ENCODE data around the gene ARRDC2. TPM values are rescaled to one million over a fixed set of nuclear protein-coding genes. Genes with fewer than 3 reads are reported as not detected.

ARRDC2 gene
- total and polyA plus RNA-seq, 10 of the 15 experiments (the other 5 are each of a cell fraction or from before 2014, with no cell fraction given): 0.48 to 10.1 (median 4.8) TPM

- ChIA-PET POLR2A (interaction anchor here (0.7 to 1.1 kb wide), 2 partner anchors 19 to 463 kb away, joined by 3 to 4 read pairs; no protein-coding TSS in a partner anchor), SMC1A (ENCODE audit: uncharacterized antibody, unreplicated experiment) (interaction anchor here (1.4 kb wide), 1 partner anchor 13 kb away, joined by 3 read pairs; no protein-coding TSS in a partner anchor), CTCF (interaction anchor here (0.6 to 1.2 kb wide), 3 partner anchors 9 to 147 kb away, joined by 3 to 4 read pairs (median 4); no protein-coding TSS in a partner anchor), RAD21 (ENCODE audit: unreplicated experiment) (no interaction called here)
- DNase-seq (ENCODE audit: low read depth, low spot score) (no peak), ATAC-seq (no peak), FAIRE-seq (no peak)
- Histone ChIP-seq H3K9ac (ENCODE audit: control insufficient read depth, insufficient read depth, low read length) (no peak within 1 kb of the TSS), H4K20me1 (ENCODE audit: control insufficient read depth, insufficient read depth) (no peaks in the 10 kb centered on the region), H3K36me3 (ENCODE audit: control insufficient read depth in 2 of 2, insufficient read depth in 2 of 2, low read length in 1 of 2) (no peaks in the 10 kb centered on the region), H3K79me2 (ENCODE audit: control insufficient read depth, insufficient read depth, low read length) (no peaks in the 10 kb centered on the region), H3K27me3 (replicated peaks in 1 of 2; ENCODE audit: control insufficient read depth in 2 of 2, insufficient read depth in 2 of 2, low read length in 1 of 2) (peaks cover 4 to 11% of the 10 kb centered on the region in 2 experiments), H3K4me1 (ENCODE audit: control insufficient read depth, insufficient read depth, low read length) (no peaks in the 10 kb centered on the region), H3K9me3 (replicated peaks; ENCODE audit: control insufficient read depth, insufficient read depth, low read length) (no peaks in the 10 kb centered on the region), H3K27ac (ENCODE audit: control insufficient read depth, insufficient read depth) (no peak within 1 kb of the TSS), H3K4me3 (no peak within 1 kb of the TSS), H2AFZ (ENCODE audit: control insufficient read depth, low read depth, low read length) (no peak within 1 kb of the TSS), H3K4me2 (ENCODE audit: control insufficient read depth, insufficient read depth) (no peak within 1 kb of the TSS)
- intact Hi-C loops (cut with micrococcal nuclease; ENCODE audit: unreplicated experiment): no loop called here
- 13% methylated on average over 19 of the region's 59 CpGs for WGBS (ENCODE audit: insufficient coverage, insufficient replicate concordance, low lambda C conversion rate, missing lambda C conversion rate)
- in situ Hi-C loops (cut with MboI): no loop called here
- no TSS peak for BruUV-seq (replicated peaks)
- no peak for TF ChIP-seq RELA (IDR thresholded peaks at IDR 0.05; ENCODE audit: borderline replicate concordance, partially characterized antibody)
Measured at GRCh38 chr19:17966550-17967256, 41.3 kb upstream of the ARRDC2 start, which contains the start of gene KCNN1. Gene KCNN1 (plus strand): TSS chr19:17967107. CDS start chr19:17973889, 6,782 bp downstream.

GRCh38 chr19:17967257-17968051 lies 40.5 kb upstream of the ARRDC2 start:
- no TSS peak for BruUV-seq (replicated peaks)
- no peak overlapping the region for H3K4me3 ChIP-seq
- ChIA-PET POLR2A (no interaction called here), CTCF (interaction anchor here (0.6 kb wide), 1 partner anchor 146 kb away, joined by 4 read pairs; no protein-coding TSS in a partner anchor), RAD21 (ENCODE audit: unreplicated experiment) (interaction anchor here (0.6 to 1.1 kb wide), 2 partner anchors 30 to 49 kb away, joined by 3 to 4 read pairs; no protein-coding TSS in a partner anchor), SMC1A (ENCODE audit: uncharacterized antibody, unreplicated experiment) (interaction anchor here (0.5 kb wide), 1 partner anchor 41 kb away, joined by 5 read pairs; no protein-coding TSS in a partner anchor)
- no peak for FAIRE-seq
- ATAC-seq: no peak
- WGBS (ENCODE audit: insufficient coverage, insufficient replicate concordance, low lambda C conversion rate, missing lambda C conversion rate): 20% methylated on average over 22 of the region's 35 CpGs
- H3K36me3 ChIP-seq (ENCODE audit: control insufficient read depth in 2 of 2, insufficient read depth in 2 of 2, low read length in 1 of 2): no peaks in the 10 kb centered on the region
- H3K4me2 ChIP-seq (ENCODE audit: control insufficient read depth, insufficient read depth): no peak overlapping the region
- peaks cover 4 to 11% of the 10 kb centered on the region in 2 experiments for H3K27me3 ChIP-seq (replicated peaks in 1 of 2; ENCODE audit: control insufficient read depth in 2 of 2, insufficient read depth in 2 of 2, low read length in 1 of 2)
- intact Hi-C loops (cut with micrococcal nuclease; ENCODE audit: unreplicated experiment): no loop called here
- no peaks in the 10 kb centered on the region for H3K79me2 ChIP-seq (ENCODE audit: control insufficient read depth, insufficient read depth, low read length)
- no peak for DNase-seq (ENCODE audit: low read depth, low spot score)
- no peaks in the 10 kb centered on the region for H3K4me1 ChIP-seq (ENCODE audit: control insufficient read depth, insufficient read depth, low read length)
- no peak overlapping the region for H3K27ac ChIP-seq (ENCODE audit: control insufficient read depth, insufficient read depth)
- H2AFZ ChIP-seq (ENCODE audit: control insufficient read depth, low read depth, low read length): no peak overlapping the region
- in situ Hi-C loops (cut with MboI): no loop called here
- H3K9ac ChIP-seq (ENCODE audit: control insufficient read depth, insufficient read depth, low read length): no peak overlapping the region
- no peaks in the 10 kb centered on the region; the same call in 1 of the 2 replicates for H4K20me1 ChIP-seq (ENCODE audit: control insufficient read depth, insufficient read depth)
- no peaks in the 10 kb centered on the region for H3K9me3 ChIP-seq (replicated peaks; ENCODE audit: control insufficient read depth, insufficient read depth, low read length)
- no peak for TF ChIP-seq SMAD5 (IDR thresholded peaks at IDR 0.05; ENCODE audit: low read depth)
- TF ChIP-seq CEBPZ (IDR thresholded peaks at IDR 0.05; ENCODE audit: low read depth, low read length): no peak
- TF ChIP-seq NFYB (IDR thresholded peaks at IDR 0.05; ENCODE audit: insufficient read depth, low read depth, low read length): no peak
- TF ChIP-seq NR2C2 (IDR thresholded peaks at IDR 0.05; ENCODE audit: borderline replicate concordance, control insufficient read depth, insufficient read length, low read depth): no peak
- TF ChIP-seq SMARCA5 (IDR thresholded peaks at IDR 0.05): no peak
- no peak for TF ChIP-seq SUPT20H (IDR thresholded peaks at IDR 0.05; ENCODE audit: borderline replicate concordance, control insufficient read depth, low read depth, low read length)
- TF ChIP-seq CHD4 (IDR thresholded peaks at IDR 0.05): no peak
- no peak for TF ChIP-seq YY1 (IDR thresholded peaks at IDR 0.05; ENCODE audit: low read depth, low read length)
- no peak for TF ChIP-seq NR2C1 (IDR thresholded peaks at IDR 0.05)
- TF ChIP-seq MTA2 (IDR thresholded peaks at IDR 0.05; ENCODE audit: low read depth): no peak

Data from GM12878 (cell line).